GM12878 (cell line): ENCODE measurements around the gene SUSD6. TPM values are rescaled to one million over a fixed set of nuclear protein-coding genes. Genes with fewer than 3 reads are reported as not detected.

ENCODE experiments used
- ATAC-seq: fragments of 200-7000 bp; cut with Tn5 transposase; 3 replicates; pipeline ENCODE4 v1.9.1; 2020; ENCODE audit warnings: mild to moderate bottlenecking, moderate library complexity
- BruUV-seq: library from RNA; stranded (reverse); fragments of 400-500 nt; replicated peaks from 2 replicates; lab custom pipeline; 2021; lab: Mats Ljungman, UMichigan
- CTCF ChIA-PET: fragments of 300-600 bp; sonication (Branson Sonifier 250); formaldehyde crosslinking; extraction: SDS; loops from one replicate; lab custom pipeline; 2021; ENCODE audit warnings: inconsistent platforms; lab: Yijun Ruan, JAX
- POLR2A ChIA-PET: fragments of 350-600 bp; formaldehyde crosslinking; extraction: SDS; loops from one replicate; lab custom pipeline; 2021; ENCODE audit warnings: inconsistent platforms; lab: Charles Lee
- RAD21 ChIA-PET: fragments of 300-600 bp; sonication (Branson Sonifier 250); formaldehyde crosslinking; loops from one replicate; lab custom pipeline; 2023; ENCODE audit warnings: antibody characterized with exemption; ENCODE audit not compliant: unreplicated experiment; lab: Charles Lee
- SMC1A ChIA-PET: fragments of 300-600 bp; sonication (Branson Sonifier 250); formaldehyde crosslinking; loops from one replicate; lab custom pipeline; 2023; ENCODE audit not compliant: unreplicated experiment, uncharacterized antibody; lab: Charles Lee
- DNase-seq: peaks from one replicate; pipeline ENCODE4 v3.0.0-alpha.2; 2011; ENCODE audit warnings: low read depth, low spot score
- FAIRE-seq: peaks from 3 replicates; lab custom pipeline; 2011; peaks lifted over from hg19 to GRCh38; lab: Jason Lieb, UNC
- H2AFZ ChIP-seq: 2 replicates; pipeline ENCODE4 v1.6.0; 2011; ENCODE audit warnings: low read depth, low read length, control low read depth; ENCODE audit not compliant: control insufficient read depth
- H3K27ac ChIP-seq: 2 replicates; pipeline ENCODE4 v1.5.1; 2011; ENCODE audit warnings: control low read depth; ENCODE audit not compliant: control insufficient read depth, insufficient read depth
- H3K27me3 ChIP-seq, 2 experiments: replicated peaks in 1 of 2; 2 replicates each; pipeline versions ENCODE4 v1.6.0 to v1.6.1; 2011; ENCODE audit warnings: low read length in 1 of 2; ENCODE audit not compliant: control insufficient read depth in 2 of 2, insufficient read depth in 2 of 2
- H3K36me3 ChIP-seq, 2 experiments: 2 replicates each; pipeline ENCODE4 v1.5.1; 2011; ENCODE audit warnings: low read length in 1 of 2; ENCODE audit not compliant: control insufficient read depth in 2 of 2, insufficient read depth in 2 of 2
- H3K4me1 ChIP-seq: 2 replicates; pipeline ENCODE4 v1.6.1; 2011; ENCODE audit warnings: mild to moderate bottlenecking, low read length, moderate library complexity, mixed read lengths; ENCODE audit not compliant: control insufficient read depth, insufficient read depth
- H3K4me2 ChIP-seq: 2 replicates; pipeline ENCODE4 v1.6.0; 2011; ENCODE audit warnings: control low read depth; ENCODE audit not compliant: control insufficient read depth, insufficient read depth
- H3K4me3 ChIP-seq: fragments of 200-600 bp; sonication (generic); 2 replicates; pipeline ENCODE4 v1.5.1; 2016
- H3K79me2 ChIP-seq: 2 replicates; pipeline ENCODE4 v1.6.0; 2011; ENCODE audit warnings: low read length; ENCODE audit not compliant: control insufficient read depth, insufficient read depth
- H3K9ac ChIP-seq: 2 replicates; pipeline ENCODE4 v1.8.0; 2011; ENCODE audit warnings: low read length, control low read depth, mixed read lengths; ENCODE audit not compliant: control insufficient read depth, insufficient read depth
- H3K9me3 ChIP-seq: replicated peaks from 3 replicates; pipeline ENCODE4 v1.5.1; 2011; ENCODE audit warnings: mild to moderate bottlenecking, low read length; ENCODE audit not compliant: control insufficient read depth, insufficient read depth
- H4K20me1 ChIP-seq: 2 replicates; pipeline ENCODE4 v1.6.0; 2011; ENCODE audit not compliant: control insufficient read depth, insufficient read depth
- IKZF2 ChIP-seq, 2 experiments: fragments of 450-650 bp; IDR thresholded peaks; 2 replicates each; pipeline ENCODE4 v1.6.1; 2017; ENCODE audit warnings: mild to moderate bottlenecking in 2 of 2, moderate library complexity in 2 of 2
- MTA3 ChIP-seq: IDR thresholded peaks from 2 replicates; pipeline ENCODE4 v1.6.1; 2012; ENCODE audit warnings: low read length, inconsistent platforms, borderline replicate concordance
- MXI1 ChIP-seq: fragments of 150-350 bp; IDR thresholded peaks from 2 replicates; pipeline ENCODE4 v1.6.1; 2011; ENCODE audit warnings: low read depth, mild to moderate bottlenecking, inconsistent platforms, low read length, improper control_type of control experiment
- RB1 ChIP-seq: fragments of 450-650 bp; formaldehyde crosslinking; IDR thresholded peaks from 2 replicates; pipeline ENCODE4 v1.6.1; 2017; ENCODE audit warnings: mild to moderate bottlenecking, borderline replicate concordance
- SUPT20H ChIP-seq: IDR thresholded peaks from 2 replicates; pipeline ENCODE4 v1.6.1; 2011; ENCODE audit warnings: low read depth, mild to moderate bottlenecking, low read length, moderate library complexity, borderline replicate concordance; ENCODE audit not compliant: control insufficient read depth
- YY1 ChIP-seq: IDR thresholded peaks from 2 replicates; pipeline ENCODE4 v1.6.1; 2011; ENCODE audit warnings: low read depth, mild to moderate bottlenecking, low read length
- ZNF207 ChIP-seq: fragments of 450-650 bp; IDR thresholded peaks from 2 replicates; pipeline ENCODE4 v1.6.1; 2014; ENCODE audit warnings: antibody characterized with exemption, mild to moderate bottlenecking, borderline replicate concordance
- WGBS: methylation state at CpG from one replicate; pipeline ENCODE4 v1.1.6; 2016; ENCODE audit warnings: low lambda C conversion rate; ENCODE audit not compliant: insufficient replicate concordance, insufficient coverage; ENCODE audit errors: missing lambda C conversion rate; 5-methylcytosine and 5-hydroxymethylcytosine counted together
- in situ Hi-C: fragments of 300-500 bp; cut with MboI; formaldehyde crosslinking; loops from 9 replicates; pipeline ENCODE4 v1.14.3; 2018; ENCODE audit warnings: mixed read lengths
- intact Hi-C: fragments of 100-400 bp; cut with micrococcal nuclease; formaldehyde crosslinking; loops from one replicate; pipeline ENCODE4 v1.14.2; 2022; ENCODE audit not compliant: unreplicated experiment
- polyA plus RNA-seq, 11 experiments: library from polyadenylated mRNA; depleted of rRNA in 4 of 11; unstranded in 6 of 11; stranded (reverse) in 5 of 11; fragments of >200 nt; fragmentation: Nextera tagmentation in 4 of 11; fragmentation: Illumina TruSeq in 1 of 11; extraction: Ambion mirVana in 4 of 11; extraction: Trizol in 1 of 11; gene quantifications; 1 replicate in 1 of 11; 2 replicates in 10 of 11; pipeline versions ENCODE4 v1.2.1 to v1.2.3, GENCODE V29; 2011 to 2016; ENCODE audit warnings: inconsistent platforms in 2 of 11, missing spikeins in 2 of 11, low read depth in 1 of 11
- total RNA-seq, 4 experiments: library from RNA; depleted of rRNA in 3 of 4; stranded (reverse); fragments of >200 nt in 3 of 4; fragmentation: Illumina TruSeq in 1 of 4; extraction: Trizol in 1 of 4; gene quantifications; 2 replicates each; pipeline versions ENCODE4 v1.2.1 to v1.2.3, GENCODE V29; 2013 to 2021
- TF ChIP-seq, protein P1 (sequence below): fragments of 450-650 bp; IDR thresholded peaks from 2 replicates; pipeline ENCODE4 v1.6.1; 2017; ENCODE audit warnings: low read depth, mild to moderate bottlenecking, moderate library complexity
- TF ChIP-seq, protein P2 (sequence below): fragments of 450-650 bp; IDR thresholded peaks from 2 replicates; pipeline ENCODE4 v1.6.1; 2017; ENCODE audit warnings: mild to moderate bottlenecking, moderate library complexity
- TF ChIP-seq, protein P3 (sequence below): fragments of 450-650 bp; IDR thresholded peaks from 2 replicates; pipeline ENCODE4 v1.6.1; 2017; ENCODE audit warnings: mild to moderate bottlenecking, moderate library complexity

SUSD6 gene
- total and polyA plus RNA-seq, 10 of the 15 experiments (the other 5 are each of a cell fraction or from before 2014, with no cell fraction given): 6.6 to 39.8 (median 20.2) TPM

DNA sequence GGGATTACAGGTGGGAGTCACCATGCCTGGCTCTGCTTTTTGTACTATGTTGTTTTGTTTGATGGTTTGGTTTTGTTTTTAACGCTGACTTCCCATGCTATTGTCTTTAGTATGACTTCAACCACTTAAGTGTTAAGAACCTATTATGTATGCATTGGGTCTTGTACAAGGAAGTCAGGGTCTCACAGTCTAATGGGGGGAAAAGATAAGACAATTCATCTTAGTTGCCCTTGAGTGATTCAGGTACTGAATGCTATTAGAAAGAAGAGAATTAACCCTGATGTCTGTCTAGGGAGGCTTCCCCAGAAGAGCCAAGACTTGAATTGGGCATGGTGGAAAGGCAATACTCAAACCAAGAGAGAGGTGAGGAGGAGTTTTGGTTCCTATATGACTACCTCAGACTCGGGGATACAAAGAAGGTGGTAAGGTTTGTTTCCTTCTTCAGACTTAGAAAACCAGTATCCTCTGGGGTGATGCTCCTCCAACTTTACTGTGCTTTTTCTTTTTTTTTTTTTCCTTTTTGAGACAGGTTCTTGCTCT, 64.6 kb downstream of the SUSD6 start (continued):
- TF ChIP-seq MTA3: peak; percentile 94
- TF ChIP-seq ZNF207: no peak
- TF ChIP-seq SUPT20H: no peak
- peak; percentile 92 to 94 for TF ChIP-seq IKZF2 (IDR thresholded peaks at IDR 0.05)
- TF ChIP-seq, protein P1, sequence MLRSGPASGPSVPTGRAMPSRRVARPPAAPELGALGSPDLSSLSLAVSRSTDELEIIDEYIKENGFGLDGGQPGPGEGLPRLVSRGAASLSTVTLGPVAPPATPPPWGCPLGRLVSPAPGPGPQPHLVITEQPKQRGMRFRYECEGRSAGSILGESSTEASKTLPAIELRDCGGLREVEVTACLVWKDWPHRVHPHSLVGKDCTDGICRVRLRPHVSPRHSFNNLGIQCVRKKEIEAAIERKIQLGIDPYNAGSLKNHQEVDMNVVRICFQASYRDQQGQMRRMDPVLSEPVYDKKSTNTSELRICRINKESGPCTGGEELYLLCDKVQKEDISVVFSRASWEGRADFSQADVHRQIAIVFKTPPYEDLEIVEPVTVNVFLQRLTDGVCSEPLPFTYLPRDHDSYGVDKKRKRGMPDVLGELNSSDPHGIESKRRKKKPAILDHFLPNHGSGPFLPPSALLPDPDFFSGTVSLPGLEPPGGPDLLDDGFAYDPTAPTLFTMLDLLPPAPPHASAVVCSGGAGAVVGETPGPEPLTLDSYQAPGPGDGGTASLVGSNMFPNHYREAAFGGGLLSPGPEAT: peak; percentile 84
- 0 out of 2 replicates have a peak, but pooled peaks have one; percentile 40 for TF ChIP-seq YY1
- TF ChIP-seq, all 136 proteins: peak for 50

DNA sequence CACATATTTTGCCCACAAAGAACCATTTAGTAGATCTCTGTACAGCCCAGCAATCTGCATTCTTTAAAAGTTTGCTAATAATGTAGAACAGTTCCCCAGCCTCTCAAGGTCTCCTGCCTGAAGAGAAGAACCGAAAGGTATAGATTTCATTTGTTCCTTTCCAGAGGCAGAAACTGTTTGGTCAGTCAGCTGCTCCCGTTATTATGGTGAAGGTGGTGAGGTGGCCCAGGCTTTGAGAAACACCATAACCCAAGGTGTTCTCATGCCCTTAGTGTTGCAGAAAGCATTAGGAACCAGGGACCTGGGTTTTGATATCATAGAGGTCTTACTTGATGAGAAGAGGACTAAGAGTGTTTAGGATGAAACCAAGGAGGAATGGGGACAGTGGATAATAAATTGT, 65.3 kb downstream of the SUSD6 start:
- H3K9me3 ChIP-seq: no peaks in the 10 kb centered on the region
- H2AFZ ChIP-seq: no peak overlapping the region
- no peak for DNase-seq
- in situ Hi-C loops: no loop called here
- peaks cover 55% of the 10 kb centered on the region for H3K4me1 ChIP-seq
- FAIRE-seq: no peak
- no peaks in the 10 kb centered on the region for H3K27me3 ChIP-seq
- RAD21 ChIA-PET: interaction anchor here (1.1 to 1.6 kb wide), 3 partner anchors 47 to 64 kb away, joined by 3 read pairs; no protein-coding TSS in a partner anchor
- no peak for ATAC-seq
- peaks cover 81% of the 10 kb centered on the region for H3K79me2 ChIP-seq
- WGBS: 7% methylated on average over 2 of the region's 2 CpGs
- no peak overlapping the region for H3K9ac ChIP-seq
- H3K4me3 ChIP-seq: no peak overlapping the region; the same call in 1 of the 2 replicates
- BruUV-seq: no TSS peak
- peaks cover 4 to 8% of the 10 kb centered on the region in 2 experiments; a peak in 2 of 4 replicates for H3K36me3 ChIP-seq
- peak overlapping the region; percentile 45 for H3K27ac ChIP-seq
- SMC1A ChIA-PET: interaction anchor here (1.1 to 1.3 kb wide), 2 partner anchors 9 to 65 kb away, joined by 5 read pairs; no protein-coding TSS in a partner anchor
- peak overlapping the region; percentile 82 for H3K4me2 ChIP-seq
- CTCF ChIA-PET: no interaction called here
- POLR2A ChIA-PET: interaction anchor here (0.7 to 1.3 kb wide), 2 partner anchors 28 to 45 kb away, joined by 3 read pairs; no protein-coding TSS in a partner anchor
- peaks cover 8% of the 10 kb centered on the region; the same call in 1 of the 2 replicates for H4K20me1 ChIP-seq
- intact Hi-C loops: loop anchor here (1.0 kb wide), 1 partner anchor 61 kb away; no protein-coding TSS in a partner anchor
- TF ChIP-seq IKZF2 (IDR thresholded peaks at IDR 0.05) (no peak), RB1 (no peak), MXI1 (no peak)
- TF ChIP-seq, protein P2, sequence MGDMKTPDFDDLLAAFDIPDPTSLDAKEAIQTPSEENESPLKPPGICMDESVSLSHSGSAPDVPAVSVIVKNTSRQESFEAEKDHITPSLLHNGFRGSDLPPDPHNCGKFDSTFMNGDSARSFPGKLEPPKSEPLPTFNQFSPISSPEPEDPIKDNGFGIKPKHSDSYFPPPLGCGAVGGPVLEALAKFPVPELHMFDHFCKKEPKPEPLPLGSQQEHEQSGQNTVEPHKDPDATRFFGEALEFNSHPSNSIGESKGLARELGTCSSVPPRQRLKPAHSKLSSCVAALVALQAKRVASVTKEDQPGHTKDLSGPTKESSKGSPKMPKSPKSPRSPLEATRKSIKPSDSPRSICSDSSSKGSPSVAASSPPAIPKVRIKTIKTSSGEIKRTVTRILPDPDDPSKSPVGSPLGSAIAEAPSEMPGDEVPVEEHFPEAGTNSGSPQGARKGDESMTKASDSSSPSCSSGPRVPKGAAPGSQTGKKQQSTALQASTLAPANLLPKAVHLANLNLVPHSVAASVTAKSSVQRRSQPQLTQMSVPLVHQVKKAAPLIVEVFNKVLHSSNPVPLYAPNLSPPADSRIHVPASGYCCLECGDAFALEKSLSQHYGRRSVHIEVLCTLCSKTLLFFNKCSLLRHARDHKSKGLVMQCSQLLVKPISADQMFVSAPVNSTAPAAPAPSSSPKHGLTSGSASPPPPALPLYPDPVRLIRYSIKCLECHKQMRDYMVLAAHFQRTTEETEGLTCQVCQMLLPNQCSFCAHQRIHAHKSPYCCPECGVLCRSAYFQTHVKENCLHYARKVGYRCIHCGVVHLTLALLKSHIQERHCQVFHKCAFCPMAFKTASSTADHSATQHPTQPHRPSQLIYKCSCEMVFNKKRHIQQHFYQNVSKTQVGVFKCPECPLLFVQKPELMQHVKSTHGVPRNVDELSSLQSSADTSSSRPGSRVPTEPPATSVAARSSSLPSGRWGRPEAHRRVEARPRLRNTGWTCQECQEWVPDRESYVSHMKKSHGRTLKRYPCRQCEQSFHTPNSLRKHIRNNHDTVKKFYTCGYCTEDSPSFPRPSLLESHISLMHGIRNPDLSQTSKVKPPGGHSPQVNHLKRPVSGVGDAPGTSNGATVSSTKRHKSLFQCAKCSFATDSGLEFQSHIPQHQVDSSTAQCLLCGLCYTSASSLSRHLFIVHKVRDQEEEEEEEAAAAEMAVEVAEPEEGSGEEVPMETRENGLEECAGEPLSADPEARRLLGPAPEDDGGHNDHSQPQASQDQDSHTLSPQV: no peak
- TF ChIP-seq, protein P3, sequence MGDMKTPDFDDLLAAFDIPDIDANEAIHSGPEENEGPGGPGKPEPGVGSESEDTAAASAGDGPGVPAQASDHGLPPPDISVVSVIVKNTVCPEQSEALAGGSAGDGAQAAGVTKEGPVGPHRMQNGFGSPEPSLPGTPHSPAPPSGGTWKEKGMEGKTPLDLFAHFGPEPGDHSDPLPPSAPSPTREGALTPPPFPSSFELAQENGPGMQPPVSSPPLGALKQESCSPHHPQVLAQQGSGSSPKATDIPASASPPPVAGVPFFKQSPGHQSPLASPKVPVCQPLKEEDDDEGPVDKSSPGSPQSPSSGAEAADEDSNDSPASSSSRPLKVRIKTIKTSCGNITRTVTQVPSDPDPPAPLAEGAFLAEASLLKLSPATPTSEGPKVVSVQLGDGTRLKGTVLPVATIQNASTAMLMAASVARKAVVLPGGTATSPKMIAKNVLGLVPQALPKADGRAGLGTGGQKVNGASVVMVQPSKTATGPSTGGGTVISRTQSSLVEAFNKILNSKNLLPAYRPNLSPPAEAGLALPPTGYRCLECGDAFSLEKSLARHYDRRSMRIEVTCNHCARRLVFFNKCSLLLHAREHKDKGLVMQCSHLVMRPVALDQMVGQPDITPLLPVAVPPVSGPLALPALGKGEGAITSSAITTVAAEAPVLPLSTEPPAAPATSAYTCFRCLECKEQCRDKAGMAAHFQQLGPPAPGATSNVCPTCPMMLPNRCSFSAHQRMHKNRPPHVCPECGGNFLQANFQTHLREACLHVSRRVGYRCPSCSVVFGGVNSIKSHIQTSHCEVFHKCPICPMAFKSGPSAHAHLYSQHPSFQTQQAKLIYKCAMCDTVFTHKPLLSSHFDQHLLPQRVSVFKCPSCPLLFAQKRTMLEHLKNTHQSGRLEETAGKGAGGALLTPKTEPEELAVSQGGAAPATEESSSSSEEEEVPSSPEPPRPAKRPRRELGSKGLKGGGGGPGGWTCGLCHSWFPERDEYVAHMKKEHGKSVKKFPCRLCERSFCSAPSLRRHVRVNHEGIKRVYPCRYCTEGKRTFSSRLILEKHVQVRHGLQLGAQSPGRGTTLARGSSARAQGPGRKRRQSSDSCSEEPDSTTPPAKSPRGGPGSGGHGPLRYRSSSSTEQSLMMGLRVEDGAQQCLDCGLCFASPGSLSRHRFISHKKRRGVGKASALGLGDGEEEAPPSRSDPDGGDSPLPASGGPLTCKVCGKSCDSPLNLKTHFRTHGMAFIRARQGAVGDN: no peak
